ENCODE measurements around the gene RPL19.
"Not testable (repeated sequence)": the region's sequence is repeated elsewhere in the genome, so short reads cannot be mapped to it uniquely, and the experiment has no call there.

Gene RPL19

GRCh38 chr17:39244600-39245570, 44.8 kb downstream of the RPL19 start:
- DNase-seq (ENCODE audit: insufficient read length, low spot score) (peak; percentile 73), FAIRE-seq (peak; percentile 80)
- TF ChIP-seq, protein P1, sequence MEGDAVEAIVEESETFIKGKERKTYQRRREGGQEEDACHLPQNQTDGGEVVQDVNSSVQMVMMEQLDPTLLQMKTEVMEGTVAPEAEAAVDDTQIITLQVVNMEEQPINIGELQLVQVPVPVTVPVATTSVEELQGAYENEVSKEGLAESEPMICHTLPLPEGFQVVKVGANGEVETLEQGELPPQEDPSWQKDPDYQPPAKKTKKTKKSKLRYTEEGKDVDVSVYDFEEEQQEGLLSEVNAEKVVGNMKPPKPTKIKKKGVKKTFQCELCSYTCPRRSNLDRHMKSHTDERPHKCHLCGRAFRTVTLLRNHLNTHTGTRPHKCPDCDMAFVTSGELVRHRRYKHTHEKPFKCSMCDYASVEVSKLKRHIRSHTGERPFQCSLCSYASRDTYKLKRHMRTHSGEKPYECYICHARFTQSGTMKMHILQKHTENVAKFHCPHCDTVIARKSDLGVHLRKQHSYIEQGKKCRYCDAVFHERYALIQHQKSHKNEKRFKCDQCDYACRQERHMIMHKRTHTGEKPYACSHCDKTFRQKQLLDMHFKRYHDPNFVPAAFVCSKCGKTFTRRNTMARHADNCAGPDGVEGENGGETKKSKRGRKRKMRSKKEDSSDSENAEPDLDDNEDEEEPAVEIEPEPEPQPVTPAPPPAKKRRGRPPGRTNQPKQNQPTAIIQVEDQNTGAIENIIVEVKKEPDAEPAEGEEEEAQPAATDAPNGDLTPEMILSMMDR (IDR thresholded peaks at IDR 0.05; ENCODE audit: insufficient read depth, missing control alignments): peak; percentile 99

- no peak for DNase-seq (ENCODE audit: insufficient read length, low spot score)
- TF ChIP-seq, protein P1 (IDR thresholded peaks at IDR 0.05; ENCODE audit: insufficient read depth, missing control alignments): no peak
- FAIRE-seq: no peak
These were observed 46.2 kb downstream of the RPL19 start for GRCh38 chr17:39246274-39246673.

GRCh38 chr17:39250076-39250475, 50.0 kb downstream of the RPL19 start:
- FAIRE-seq; DNase-seq (ENCODE audit: insufficient read length, low spot score): not testable (repeated sequence)

DNA sequence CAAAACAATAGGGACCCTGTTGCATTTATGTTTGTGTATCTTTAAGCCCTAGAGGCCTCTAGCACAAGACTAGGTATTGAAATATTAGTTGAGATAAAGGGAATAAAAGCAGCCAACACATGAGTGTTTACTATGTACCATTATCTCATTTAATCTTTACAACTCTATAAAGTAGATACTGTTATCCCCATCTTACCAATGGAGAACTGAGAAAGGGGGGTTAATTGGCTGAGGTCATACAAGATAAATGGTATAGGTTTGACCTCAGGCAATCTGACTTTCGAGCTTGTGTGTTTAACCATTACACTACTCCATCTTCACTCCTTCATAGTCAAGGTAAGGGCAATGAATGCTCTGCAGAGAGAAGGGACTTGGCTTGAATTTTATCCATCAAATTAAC, 51.9 kb downstream of the RPL19 start:
- TF ChIP-seq, protein P1 (IDR thresholded peaks at IDR 0.05; ENCODE audit: insufficient read depth, missing control alignments): no peak
- DNase-seq (ENCODE audit: insufficient read length, low spot score) (no peak), FAIRE-seq (no peak)

- TF ChIP-seq, protein P1 (IDR thresholded peaks at IDR 0.05; ENCODE audit: insufficient read depth, missing control alignments): no peak
- no peak for FAIRE-seq
- no peak for DNase-seq (ENCODE audit: insufficient read length, low spot score)
These were observed 52.8 kb downstream of the RPL19 start for GRCh38 chr17:39252788-39253460.

Data from D721Med (cell line).